HCT116 (cell line): Measurements from ENCODE around the gene C11orf58.

Experiments used
- ATF3 ChIP-seq: IDR thresholded peaks from 2 replicates; pipeline ENCODE4 v1.6.1; 2012
- CTCF ChIP-seq, 3 experiments: fragments of 200-600 bp in 1 of 3; sonication (generic) in 1 of 3; IDR thresholded peaks in 2 of 3; conservative IDR thresholded peaks in 1 of 3; 2 replicates each; pipeline ENCODE4 v1.5.1; 2012 to 2017; ENCODE audit warnings: low read depth in 2 of 3, low read length in 2 of 3, antibody characterized with exemption in 1 of 3, borderline replicate concordance in 1 of 3, control low read depth in 1 of 3, mild to moderate bottlenecking in 1 of 3, mixed read lengths in 1 of 3, mixed run types in 1 of 3, moderate library complexity in 1 of 3; ENCODE audit not compliant: insufficient read depth in 1 of 3
- EGR1 ChIP-seq: IDR thresholded peaks from 2 replicates; pipeline ENCODE4 v1.6.1; 2012; ENCODE audit warnings: low read depth
- EZH2 ChIP-seq: fragments of 200-600 bp; sonication (generic); IDR thresholded peaks from 2 replicates; pipeline ENCODE4 v1.6.1; 2017; ENCODE audit warnings: antibody characterized with exemption, mixed run types
- POLR2A ChIP-seq: IDR thresholded peaks from 2 replicates; pipeline ENCODE4 v1.7.0; 2011; ENCODE audit warnings: borderline replicate concordance; ENCODE audit not compliant: insufficient read depth, insufficient read length; ENCODE audit errors: extremely low read depth
- POLR2AphosphoS5 ChIP-seq: IDR thresholded peaks from 2 replicates; pipeline ENCODE4 v1.6.1; 2011; ENCODE audit warnings: mild to moderate bottlenecking, low read depth, low read length, moderate library complexity
- REST ChIP-seq: IDR thresholded peaks from 2 replicates; pipeline ENCODE4 v1.6.1; 2012; ENCODE audit warnings: low read depth
- SIN3A ChIP-seq: IDR thresholded peaks from 2 replicates; pipeline ENCODE4 v1.6.1; 2012; ENCODE audit warnings: low read depth
- SRF ChIP-seq: IDR thresholded peaks from 2 replicates; pipeline ENCODE4 v1.6.1; 2012; ENCODE audit warnings: low read depth
- ZNF274 ChIP-seq: fragments of 200-500 bp; sonication (Bioruptor generic); IDR thresholded peaks from 2 replicates; pipeline ENCODE4 v1.6.1; 2014; ENCODE audit warnings: mild to moderate bottlenecking, low read depth, low read length, inconsistent platforms

GRCh38 chr11:16799221-16799620 lies 60.8 kb downstream of the C11orf58 start:
- TF ChIP-seq CTCF (IDR thresholded peaks at IDR 0.05 in 2 of 3, conservative IDR thresholded peaks at IDR 0.05 in 1 of 3; ENCODE audit: borderline replicate concordance in 1 of 3, insufficient read depth in 1 of 3, low read depth in 2 of 3, low read length in 2 of 3), result no peak
- TF ChIP-seq ZNF274, result no peak
- no peak for TF ChIP-seq POLR2AphosphoS5
- TF ChIP-seq EZH2, result no peak
- no peak for TF ChIP-seq SIN3A
- TF ChIP-seq EGR1, result no peak
- no peak for TF ChIP-seq POLR2A
- TF ChIP-seq SRF, result no peak
- TF ChIP-seq ATF3, result no peak
- TF ChIP-seq REST, result no peak
